Heart left ventricle (tissue), 13 donors: Measurements from ENCODE around the gene SCARB1.

Experiments
- POLR2A ChIP-seq, 2 donors: fragments of 450-650 bp; IDR thresholded peaks; one replicate each; pipeline ENCODE4 v1.6.1; 2017; ENCODE audit warnings: antibody characterized with exemption in 2 of 2, mild to moderate bottlenecking in 2 of 2, moderate library complexity in 2 of 2
- TF ChIP-seq, protein P1 (sequence below), 12 donors: fragments of 200-600 bp; sonication (generic) in 4 of 12; IDR thresholded peaks; one replicate each; pipeline versions ENCODE4 v1.5.0 to v1.8.0; 2018 to 2022; ENCODE audit warnings: antibody characterized with exemption in 12 of 12, mild to moderate bottlenecking in 5 of 12
- donor health status: ischemic (EF 13 %, LVEDD 7.1; RV severe dilation, severe dysfunction).
- donor health status: DM: no; HTN: yes; CAD: no.
- donor health status: DM: no; HTN: no; CAD: no.
- donor health status: ischemic (EF 25% LVEDD 6.9; RV normal size, moderate dysfunction).
- donor health status: ischemic (EF 25% LVEDD 5.7; RV mildly dilated, moderate dysfunction).
- donor health status: ischemic (EF 35%, LVEDD 5.7; RV mildly dilated, moderate dysfunction).
- donor health status: nonischemic (EF 11% LVEDD 7.7; RV severe dilation, severe dysfunction).
- donor health status: DM: yes; HTN: yes; CAD: no.
- donor health status: PGD.
- donor health status: ischemic (EF 29% LVEDD 5.4; RV normal size, mild dysfunction).
- donor health status: nonischemic (EF 23%, LVEDD 6.1; RV moderate dilation, normal function).

DNA sequence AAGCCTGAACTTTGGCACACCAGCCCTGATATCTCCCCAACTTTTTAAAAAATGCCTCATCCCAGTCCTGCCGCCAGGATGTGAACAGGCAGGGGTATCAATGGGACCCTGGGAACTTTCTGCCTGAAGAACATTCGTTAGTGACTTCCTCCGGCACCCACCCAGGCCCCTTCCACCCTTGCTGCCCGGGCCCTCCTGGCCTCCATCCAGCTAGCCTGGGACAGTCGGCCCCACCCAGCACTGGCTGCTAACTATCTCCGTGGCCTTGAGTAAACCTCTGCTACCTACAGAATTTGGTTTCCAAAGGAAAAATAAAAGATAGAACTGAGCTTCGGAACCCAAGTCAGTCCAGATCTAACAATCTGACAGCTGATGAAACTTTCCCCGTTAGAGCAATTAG lies 14.3 kb downstream of the SCARB1 start:
- TF ChIP-seq, protein P1, sequence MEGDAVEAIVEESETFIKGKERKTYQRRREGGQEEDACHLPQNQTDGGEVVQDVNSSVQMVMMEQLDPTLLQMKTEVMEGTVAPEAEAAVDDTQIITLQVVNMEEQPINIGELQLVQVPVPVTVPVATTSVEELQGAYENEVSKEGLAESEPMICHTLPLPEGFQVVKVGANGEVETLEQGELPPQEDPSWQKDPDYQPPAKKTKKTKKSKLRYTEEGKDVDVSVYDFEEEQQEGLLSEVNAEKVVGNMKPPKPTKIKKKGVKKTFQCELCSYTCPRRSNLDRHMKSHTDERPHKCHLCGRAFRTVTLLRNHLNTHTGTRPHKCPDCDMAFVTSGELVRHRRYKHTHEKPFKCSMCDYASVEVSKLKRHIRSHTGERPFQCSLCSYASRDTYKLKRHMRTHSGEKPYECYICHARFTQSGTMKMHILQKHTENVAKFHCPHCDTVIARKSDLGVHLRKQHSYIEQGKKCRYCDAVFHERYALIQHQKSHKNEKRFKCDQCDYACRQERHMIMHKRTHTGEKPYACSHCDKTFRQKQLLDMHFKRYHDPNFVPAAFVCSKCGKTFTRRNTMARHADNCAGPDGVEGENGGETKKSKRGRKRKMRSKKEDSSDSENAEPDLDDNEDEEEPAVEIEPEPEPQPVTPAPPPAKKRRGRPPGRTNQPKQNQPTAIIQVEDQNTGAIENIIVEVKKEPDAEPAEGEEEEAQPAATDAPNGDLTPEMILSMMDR (IDR thresholded peaks at IDR 0.05) = no peak
- no peak for TF ChIP-seq POLR2A (IDR thresholded peaks at IDR 0.05)
